Mammary epithelial cell (primary cell): ENCODE data around the gene MUC6.

Experiments used
- CTCF ChIP-seq, 2 donors: IDR thresholded peaks in 1 of 2; conservative IDR thresholded peaks in 1 of 2; 2 replicates each; pipeline ENCODE4 v1.5.1; 2011 to 2012; ENCODE audit warnings: inconsistent platforms in 2 of 2, low read length in 2 of 2, mild to moderate bottlenecking in 2 of 2, control low read depth in 1 of 2, low read depth in 1 of 2; ENCODE audit not compliant: insufficient read depth in 1 of 2; ENCODE audit errors: extremely low read depth in 1 of 2
- EZH2 ChIP-seq: IDR thresholded peaks from 2 replicates; pipeline ENCODE4 v1.6.1; 2012; ENCODE audit warnings: low read length, inconsistent platforms, borderline replicate concordance

GRCh38 chr11:1018091-1018490, 18.4 kb downstream of the MUC6 start:
- TF ChIP-seq CTCF (conservative IDR thresholded peaks at IDR 0.05 in 1 of 2, IDR thresholded peaks at IDR 0.05 in 1 of 2; ENCODE audit: extremely low read depth in 1 of 2, insufficient read depth in 1 of 2, low read depth in 1 of 2, low read length in 2 of 2) (no peak), EZH2 (no peak)
